H54 (cell line): ENCODE results near the gene FAF2.

Experiments used
- DNase-seq: peaks from one replicate; pipeline ENCODE4 v3.0.0; 2011; ENCODE audit warnings: low spot score, mixed read lengths; ENCODE audit not compliant: insufficient read length
- FAIRE-seq: peaks from 3 replicates; lab custom pipeline; 2011; peaks lifted over from hg19 to GRCh38; lab: Jason Lieb, UNC
- POLR2A ChIP-seq: IDR thresholded peaks from 2 replicates; pipeline ENCODE4 v1.6.1; 2011; ENCODE audit warnings: low read depth, mild to moderate bottlenecking, low read length

Gene FAF2

DNA sequence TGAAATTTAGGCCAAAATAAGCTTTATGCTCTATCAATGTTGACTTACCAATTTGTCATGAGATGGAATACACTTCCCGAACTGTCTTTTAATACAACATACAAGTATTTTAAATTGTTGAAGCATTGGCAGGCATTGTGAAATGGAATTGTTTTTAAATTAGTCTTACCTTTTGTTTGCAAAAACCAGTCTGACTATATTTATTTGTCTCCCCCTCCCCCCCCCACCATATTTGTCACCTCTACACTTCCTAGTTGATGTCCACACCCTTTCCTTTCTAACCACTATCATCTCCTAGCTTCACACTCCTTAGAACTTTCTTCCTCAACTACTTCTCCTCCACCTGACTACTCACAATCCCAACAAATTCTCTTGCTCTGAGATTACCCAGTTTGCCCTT is 40.9 kb downstream of the FAF2 start:
- FAIRE-seq (no peak), DNase-seq (no peak)
- no peak for TF ChIP-seq POLR2A

DNA sequence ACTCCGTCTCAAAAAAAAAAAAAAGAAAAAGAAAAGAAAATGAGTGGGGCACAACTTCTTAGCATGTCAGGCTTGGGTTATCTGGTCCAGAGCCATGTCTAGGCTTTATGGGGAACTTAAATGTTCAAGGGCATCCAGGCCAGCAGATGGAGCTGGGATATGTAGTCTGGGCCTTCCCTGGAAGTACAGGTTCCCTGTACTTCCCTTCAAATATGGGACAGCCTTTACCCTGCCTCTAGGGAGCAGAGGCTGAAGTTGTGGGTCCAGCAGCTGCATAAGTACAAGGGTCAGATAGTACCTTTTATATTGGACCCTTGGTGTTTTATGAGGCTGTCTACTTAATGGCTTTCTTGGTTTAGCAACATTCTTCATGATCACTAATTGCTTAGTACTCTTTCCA is 42.1 kb downstream of the FAF2 start:
- DNase-seq (no peak), FAIRE-seq (no peak)
- no peak for TF ChIP-seq POLR2A

DNA sequence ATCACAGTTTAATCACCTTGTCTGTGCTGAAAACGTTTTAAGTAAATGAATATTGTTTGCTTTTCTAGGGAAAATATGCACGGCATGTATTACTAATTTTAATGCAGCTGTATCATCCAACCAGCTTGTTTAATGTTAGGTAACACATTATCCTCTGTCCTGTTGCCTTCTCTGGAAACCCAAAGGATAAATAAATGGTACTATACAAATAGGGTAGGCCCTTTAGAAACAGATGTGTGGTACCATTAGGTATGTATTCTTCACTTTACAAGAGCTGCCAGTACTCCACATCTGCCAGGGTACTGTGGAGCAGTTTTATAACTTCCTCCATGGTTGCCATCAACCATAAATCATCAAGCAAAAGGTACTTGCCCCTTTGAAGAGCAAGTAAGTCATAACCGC is 42.9 kb downstream of the FAF2 start:
- no peak for FAIRE-seq
- TF ChIP-seq POLR2A, result no peak
- no peak for DNase-seq

DNA sequence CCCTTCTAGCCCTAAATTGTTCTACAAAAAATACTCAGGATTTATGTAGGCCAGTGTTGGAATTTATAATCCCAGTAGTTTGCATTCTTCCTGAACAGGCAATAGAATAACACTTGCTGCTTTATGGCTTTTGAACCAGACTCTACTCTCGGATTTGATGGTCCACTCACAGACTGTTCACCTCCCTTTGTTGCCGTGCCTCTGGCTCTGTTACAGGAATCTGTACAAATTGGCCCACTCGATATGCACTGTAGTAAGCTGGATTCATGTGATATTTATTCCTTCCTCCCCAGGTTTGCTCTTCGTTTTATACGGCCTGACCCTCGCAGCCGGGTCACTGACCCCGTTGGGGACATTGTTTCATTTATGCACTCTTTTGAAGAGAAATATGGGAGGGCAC is 43.7 kb downstream of the FAF2 start:
- no peak for TF ChIP-seq POLR2A
- DNase-seq, result no peak
- no peak for FAIRE-seq

DNA sequence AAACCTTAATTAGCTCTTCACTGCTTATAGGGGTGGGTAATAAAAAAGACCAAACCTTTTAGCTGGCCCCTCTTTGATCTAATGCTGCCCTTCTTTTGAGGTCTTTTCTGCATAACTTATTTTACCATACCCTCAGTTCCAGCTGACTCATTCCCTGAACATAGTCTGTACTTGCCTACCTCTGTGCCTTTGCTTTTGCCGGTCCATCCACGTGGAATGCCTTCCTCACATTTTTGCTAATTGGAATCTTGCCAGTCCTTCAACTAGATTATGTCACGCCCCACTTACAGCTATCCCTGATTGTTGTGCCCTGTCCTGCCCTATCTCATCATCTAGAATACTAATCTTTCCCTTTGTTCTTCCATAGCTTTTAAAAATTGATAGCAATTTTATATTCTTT is 44.2 kb downstream of the FAF2 start:
- DNase-seq, result no peak
- no peak for FAIRE-seq
- no peak for TF ChIP-seq POLR2A

DNA sequence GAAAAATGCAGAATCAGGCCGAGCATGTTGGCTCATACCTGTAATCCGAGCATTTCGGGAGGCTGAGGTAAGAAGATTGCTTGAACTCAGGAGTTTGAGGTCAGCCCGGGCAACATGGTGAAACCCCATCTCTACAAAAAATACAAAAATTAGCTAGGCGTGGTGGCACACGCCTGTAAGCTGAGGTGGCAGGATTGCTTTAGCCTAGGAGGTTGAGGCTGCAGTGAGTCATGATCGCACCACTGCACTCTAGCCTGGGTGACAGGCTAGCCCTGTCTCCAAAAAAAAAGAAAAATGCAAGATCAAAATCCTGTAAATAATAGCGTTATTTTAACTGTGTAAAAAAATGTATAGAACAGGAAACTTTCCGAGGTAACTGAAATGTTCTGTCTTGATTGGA is 49.7 kb downstream of the FAF2 start:
- FAIRE-seq (peak; percentile 93), DNase-seq (no peak)
- no peak for TF ChIP-seq POLR2A

DNA sequence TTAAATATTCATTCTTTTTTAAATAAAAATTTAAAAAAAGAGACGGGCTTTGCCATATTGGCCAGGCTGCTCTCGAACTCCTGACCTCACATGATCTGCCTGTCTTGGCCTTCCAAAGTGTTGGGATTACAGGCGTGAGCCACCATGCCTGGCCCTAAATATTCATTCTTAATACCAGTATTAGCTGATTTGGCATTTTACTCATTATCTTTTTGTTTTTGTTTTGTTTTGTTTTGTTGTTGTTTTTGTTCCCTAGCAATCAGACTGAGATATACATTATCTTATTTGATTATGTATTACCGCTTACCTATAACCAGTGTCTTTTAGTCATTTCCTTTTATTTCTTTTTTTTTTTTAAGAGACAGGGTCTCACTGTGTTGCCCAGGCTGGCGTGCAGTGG is 51.1 kb downstream of the FAF2 start:
- FAIRE-seq (no peak), DNase-seq (no peak)
- no peak for TF ChIP-seq POLR2A

DNA sequence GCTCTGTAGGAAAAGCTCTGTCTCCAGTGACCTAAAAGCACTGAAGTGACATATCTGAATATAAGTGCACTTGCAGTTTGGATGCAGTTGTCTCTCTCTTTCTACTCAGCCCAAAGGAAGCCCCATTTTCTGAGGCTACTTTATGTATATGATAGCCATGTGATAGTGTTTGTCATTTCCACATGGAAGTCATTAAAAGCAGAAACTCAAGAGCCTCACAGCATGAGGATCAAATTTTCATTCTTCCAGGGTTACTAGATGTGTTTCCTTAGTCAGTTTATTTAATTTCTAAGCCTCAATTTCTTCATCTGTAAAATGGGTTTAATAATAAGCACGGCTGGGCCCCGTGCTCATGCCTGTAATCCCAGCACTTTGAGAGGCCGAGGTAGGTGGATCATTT is 52.3 kb downstream of the FAF2 start:
- TF ChIP-seq POLR2A, result no peak
- DNase-seq (no peak), FAIRE-seq (no peak)

DNA sequence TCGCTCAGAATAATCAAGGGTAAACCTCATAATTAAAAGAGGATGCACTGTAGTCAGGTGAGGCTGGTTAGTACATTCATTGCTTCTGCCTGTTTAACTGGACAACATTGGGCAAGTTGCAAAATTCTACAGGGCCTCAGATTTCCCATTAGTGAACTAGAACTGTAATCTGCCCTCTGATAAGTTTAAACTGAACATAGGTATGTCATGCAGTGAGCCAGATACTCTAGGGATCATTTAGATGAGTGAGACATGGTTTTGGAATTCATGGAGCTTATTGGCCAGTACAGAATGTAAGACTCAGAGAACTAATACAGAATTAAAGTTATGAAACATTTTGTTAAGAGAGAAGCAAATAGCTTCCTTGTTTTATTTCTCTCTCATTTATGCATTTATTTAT is 53.1 kb downstream of the FAF2 start:
- peak; percentile 64 for FAIRE-seq
- DNase-seq, result no peak
- TF ChIP-seq POLR2A, result no peak

DNA sequence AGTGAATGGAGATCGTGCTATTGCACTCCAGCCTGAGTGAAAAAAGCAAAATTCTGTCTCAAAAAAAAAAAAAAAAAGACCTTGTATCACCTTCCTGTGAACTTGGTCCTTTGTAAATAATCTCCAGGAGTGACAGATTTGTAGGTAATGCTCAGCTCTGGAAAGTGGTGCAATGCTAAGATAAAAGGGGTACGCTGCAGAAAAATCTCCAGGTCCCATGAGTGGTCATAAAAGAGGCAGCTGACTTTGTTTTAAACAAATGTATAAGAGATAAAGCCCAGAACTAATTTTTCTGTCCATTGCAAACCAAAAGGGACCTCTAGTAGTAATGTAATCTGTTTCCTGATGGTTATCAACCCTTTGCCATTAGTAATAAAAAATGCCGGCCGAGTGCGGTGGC is 55.3 kb downstream of the FAF2 start:
- FAIRE-seq (no peak), DNase-seq (no peak)
- TF ChIP-seq POLR2A, result no peak

DNA sequence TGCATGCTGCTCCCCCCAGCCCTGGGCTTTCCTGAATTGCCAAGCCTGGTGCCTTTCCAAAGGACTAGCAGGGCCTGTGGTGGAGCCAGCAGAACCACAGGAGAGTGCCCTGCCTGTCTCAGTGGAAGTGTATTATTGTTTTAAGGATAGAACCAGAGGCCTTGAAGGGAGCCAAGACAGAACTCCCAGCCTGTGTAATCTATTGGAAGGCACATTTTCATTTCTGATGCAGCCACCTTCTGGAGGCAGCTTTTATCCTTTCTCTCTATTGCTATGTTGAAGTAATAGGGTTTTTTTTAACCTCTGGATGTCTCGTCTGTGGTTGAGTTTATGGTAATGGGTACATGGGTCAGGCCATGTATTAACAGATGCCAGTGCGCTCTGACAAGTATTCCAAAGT is 59.7 kb downstream of the FAF2 start:
- DNase-seq, result no peak
- FAIRE-seq, result no peak
- no peak for TF ChIP-seq POLR2A

DNA sequence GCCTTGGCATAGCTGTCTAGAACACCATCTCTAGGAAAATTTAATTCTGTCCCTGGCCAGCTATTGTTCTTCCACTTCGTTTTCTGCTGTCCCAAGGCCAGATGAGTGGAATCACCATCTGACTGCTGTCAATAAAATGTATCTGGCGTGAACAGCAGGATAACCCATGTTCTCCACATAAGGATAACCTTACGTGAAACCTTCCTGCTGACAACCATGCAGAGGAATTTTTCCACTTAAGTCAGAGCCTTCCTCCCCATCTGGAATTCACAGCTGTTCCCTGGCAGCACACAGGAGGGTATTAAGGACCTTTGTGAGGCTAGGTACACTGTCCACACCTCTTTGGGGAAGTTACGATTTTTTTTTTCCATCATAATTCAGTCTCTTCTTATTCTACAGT is 60.4 kb downstream of the FAF2 start:
- no peak for TF ChIP-seq POLR2A
- DNase-seq (no peak), FAIRE-seq (no peak)

DNA sequence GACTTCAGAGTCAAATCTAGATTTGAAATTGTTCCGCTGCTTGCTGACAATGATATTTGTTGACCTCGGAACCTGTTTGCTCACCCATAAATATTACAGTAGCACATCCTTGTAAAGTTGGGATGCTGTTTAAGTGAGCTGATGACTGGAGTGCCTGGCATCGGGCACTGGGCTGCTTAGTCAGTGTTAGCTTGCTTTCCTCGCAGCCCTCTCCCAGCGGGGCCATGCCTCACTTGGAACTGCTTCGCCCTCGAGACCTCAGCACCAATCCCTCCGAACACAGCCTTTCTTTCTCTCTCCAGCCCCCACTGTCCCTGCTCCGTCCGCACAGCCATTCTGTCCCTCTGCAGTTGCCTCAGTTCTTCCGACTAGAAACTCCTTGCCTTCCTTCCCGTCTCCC is 65.6 kb downstream of the FAF2 start:
- DNase-seq, result no peak
- TF ChIP-seq POLR2A, result no peak
- FAIRE-seq, result no peak

DNA sequence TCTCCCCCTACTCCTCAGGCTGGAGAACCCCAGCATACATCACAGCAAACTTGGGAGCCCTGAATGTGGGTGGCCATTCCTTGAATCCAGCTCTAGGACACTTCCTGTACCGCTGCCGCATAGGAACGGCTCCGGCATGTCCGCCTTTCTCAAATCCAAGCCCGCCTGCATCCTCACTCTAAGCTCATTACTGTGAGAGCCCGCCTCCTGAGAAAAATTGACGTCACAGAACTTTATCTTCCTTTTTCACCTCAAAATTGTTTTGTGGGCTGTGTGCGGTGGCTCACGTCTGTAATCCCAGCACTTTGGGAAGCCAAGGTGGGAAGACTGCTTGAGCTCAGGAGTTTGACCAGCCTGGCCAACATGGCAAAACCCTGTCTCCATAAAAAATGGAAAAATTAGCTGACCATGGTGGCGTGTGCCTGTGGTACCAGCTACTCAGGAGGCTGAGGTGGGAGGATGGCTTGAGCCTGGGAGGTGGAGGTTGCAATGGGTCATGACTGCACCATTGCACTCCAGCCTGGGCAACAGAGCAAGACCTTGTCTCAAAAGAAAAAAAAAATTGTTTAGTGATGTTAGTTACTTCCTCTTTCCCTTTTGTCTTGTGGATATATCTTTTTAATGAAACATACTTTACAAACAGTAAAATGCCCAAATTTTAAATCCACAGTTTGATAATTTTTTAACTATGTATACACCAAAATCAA is 66.2 kb downstream of the FAF2 start:
- DNase-seq (no peak), FAIRE-seq (no peak)
- no peak for TF ChIP-seq POLR2A

DNA sequence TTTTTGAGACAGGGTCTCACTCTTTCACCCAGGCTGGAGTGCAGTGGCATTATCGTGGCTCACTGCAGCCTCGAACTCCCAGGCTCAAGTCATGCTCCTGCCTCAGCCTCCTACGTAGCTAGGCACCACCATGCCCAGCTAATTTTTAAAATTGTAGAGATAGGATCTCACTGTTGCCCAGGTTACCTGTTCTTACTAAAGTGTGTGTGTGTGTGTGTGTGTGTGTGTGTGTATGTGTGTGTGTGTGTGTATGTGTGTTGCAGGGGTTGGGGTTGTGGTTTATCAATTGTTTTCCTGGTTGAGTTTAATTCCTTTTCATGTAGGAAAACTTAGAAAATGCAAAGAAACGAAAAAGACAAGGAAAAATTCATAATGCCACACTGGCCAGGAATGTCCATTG is 67.2 kb downstream of the FAF2 start:
- DNase-seq (no peak), FAIRE-seq (no peak)
- no peak for TF ChIP-seq POLR2A
